Liver (tissue), 3 donors: ENCODE data around the gene NLGN3.

ENCODE experiments used
- FOXA1 ChIP-seq: IDR thresholded peaks from 2 replicates; pipeline ENCODE4 v1.6.1; 2016; ENCODE audit warnings: antibody characterized with exemption
- GABPA ChIP-seq, 2 donors: IDR thresholded peaks in 1 of 2; conservative IDR thresholded peaks in 1 of 2; 2 replicates each; pipeline ENCODE4 v1.6.1; 2016; ENCODE audit warnings: antibody characterized with exemption in 2 of 2, mild to moderate bottlenecking in 1 of 2, moderate library complexity in 1 of 2
- TAF1 ChIP-seq: conservative IDR thresholded peaks from 2 replicates; pipeline ENCODE4 v1.6.1; 2016; ENCODE audit warnings: antibody characterized with exemption, mild to moderate bottlenecking
- TF ChIP-seq, protein P1 (sequence below): fragments of 150-350 bp; IDR thresholded peaks from 2 replicates; pipeline ENCODE4 v1.5.1; 2017; ENCODE audit warnings: improper control_type of control experiment, low read depth, low read length; ENCODE audit not compliant: missing input control
- TF ChIP-seq, protein P2 (sequence below): IDR thresholded peaks from 2 replicates; pipeline ENCODE4 v1.6.1; 2016; ENCODE audit warnings: antibody characterized with exemption
- TF ChIP-seq, protein P3 (sequence below): IDR thresholded peaks from 2 replicates; pipeline ENCODE4 v1.6.1; 2016; ENCODE audit warnings: antibody characterized with exemption
- TF ChIP-seq, protein P4 (sequence below): IDR thresholded peaks from 2 replicates; pipeline ENCODE4 v1.6.1; 2016; ENCODE audit warnings: antibody characterized with exemption
- donor health status: healthy.
- donor health status: healthy.

DNA sequence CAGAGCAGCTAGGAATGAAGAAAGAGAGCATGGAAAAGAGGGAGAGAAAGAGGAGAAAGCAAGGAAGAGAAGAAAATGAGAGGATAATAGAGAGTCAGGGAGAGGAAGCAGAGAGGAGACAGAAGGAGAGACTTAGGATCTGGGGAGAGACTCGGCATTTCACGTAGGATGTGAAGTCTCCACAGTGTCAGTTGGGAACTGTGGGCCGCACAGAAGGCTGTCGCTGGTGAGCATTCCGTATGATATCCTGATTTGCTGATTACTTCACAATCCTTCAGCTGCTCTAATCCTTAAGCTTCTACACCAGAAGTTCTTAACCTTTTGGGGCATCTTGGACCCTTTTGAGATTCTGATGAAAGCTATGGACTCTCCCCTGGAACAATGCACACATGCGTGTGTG, 14.0 kb downstream of the NLGN3 start:
- TF ChIP-seq GABPA (IDR thresholded peaks at IDR 0.05 in 1 of 2, conservative IDR thresholded peaks at IDR 0.05 in 1 of 2): no peak
- TF ChIP-seq, protein P1, sequence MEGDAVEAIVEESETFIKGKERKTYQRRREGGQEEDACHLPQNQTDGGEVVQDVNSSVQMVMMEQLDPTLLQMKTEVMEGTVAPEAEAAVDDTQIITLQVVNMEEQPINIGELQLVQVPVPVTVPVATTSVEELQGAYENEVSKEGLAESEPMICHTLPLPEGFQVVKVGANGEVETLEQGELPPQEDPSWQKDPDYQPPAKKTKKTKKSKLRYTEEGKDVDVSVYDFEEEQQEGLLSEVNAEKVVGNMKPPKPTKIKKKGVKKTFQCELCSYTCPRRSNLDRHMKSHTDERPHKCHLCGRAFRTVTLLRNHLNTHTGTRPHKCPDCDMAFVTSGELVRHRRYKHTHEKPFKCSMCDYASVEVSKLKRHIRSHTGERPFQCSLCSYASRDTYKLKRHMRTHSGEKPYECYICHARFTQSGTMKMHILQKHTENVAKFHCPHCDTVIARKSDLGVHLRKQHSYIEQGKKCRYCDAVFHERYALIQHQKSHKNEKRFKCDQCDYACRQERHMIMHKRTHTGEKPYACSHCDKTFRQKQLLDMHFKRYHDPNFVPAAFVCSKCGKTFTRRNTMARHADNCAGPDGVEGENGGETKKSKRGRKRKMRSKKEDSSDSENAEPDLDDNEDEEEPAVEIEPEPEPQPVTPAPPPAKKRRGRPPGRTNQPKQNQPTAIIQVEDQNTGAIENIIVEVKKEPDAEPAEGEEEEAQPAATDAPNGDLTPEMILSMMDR: no peak
- TF ChIP-seq, protein P2, sequence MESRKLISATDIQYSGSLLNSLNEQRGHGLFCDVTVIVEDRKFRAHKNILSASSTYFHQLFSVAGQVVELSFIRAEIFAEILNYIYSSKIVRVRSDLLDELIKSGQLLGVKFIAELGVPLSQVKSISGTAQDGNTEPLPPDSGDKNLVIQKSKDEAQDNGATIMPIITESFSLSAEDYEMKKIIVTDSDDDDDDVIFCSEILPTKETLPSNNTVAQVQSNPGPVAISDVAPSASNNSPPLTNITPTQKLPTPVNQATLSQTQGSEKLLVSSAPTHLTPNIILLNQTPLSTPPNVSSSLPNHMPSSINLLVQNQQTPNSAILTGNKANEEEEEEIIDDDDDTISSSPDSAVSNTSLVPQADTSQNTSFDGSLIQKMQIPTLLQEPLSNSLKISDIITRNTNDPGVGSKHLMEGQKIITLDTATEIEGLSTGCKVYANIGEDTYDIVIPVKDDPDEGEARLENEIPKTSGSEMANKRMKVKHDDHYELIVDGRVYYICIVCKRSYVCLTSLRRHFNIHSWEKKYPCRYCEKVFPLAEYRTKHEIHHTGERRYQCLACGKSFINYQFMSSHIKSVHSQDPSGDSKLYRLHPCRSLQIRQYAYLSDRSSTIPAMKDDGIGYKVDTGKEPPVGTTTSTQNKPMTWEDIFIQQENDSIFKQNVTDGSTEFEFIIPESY: no peak
- no peak for TF ChIP-seq FOXA1
- TF ChIP-seq TAF1: no peak
- TF ChIP-seq, protein P3, sequence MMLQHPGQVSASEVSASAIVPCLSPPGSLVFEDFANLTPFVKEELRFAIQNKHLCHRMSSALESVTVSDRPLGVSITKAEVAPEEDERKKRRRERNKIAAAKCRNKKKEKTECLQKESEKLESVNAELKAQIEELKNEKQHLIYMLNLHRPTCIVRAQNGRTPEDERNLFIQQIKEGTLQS: no peak
- TF ChIP-seq, protein P4, sequence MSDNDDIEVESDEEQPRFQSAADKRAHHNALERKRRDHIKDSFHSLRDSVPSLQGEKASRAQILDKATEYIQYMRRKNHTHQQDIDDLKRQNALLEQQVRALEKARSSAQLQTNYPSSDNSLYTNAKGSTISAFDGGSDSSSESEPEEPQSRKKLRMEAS: no peak
